NCI-H2171 (cell line): ENCODE results near the gene UBQLN4.
"Not testable (repeated sequence)": the region's sequence is repeated elsewhere in the genome, so short reads cannot be mapped to it uniquely, and the experiment has no call there.

ENCODE experiments used
- DNase-seq: peaks from one replicate; lab custom pipeline; 2025; lab: John Stamatoyannopoulos, UW

UBQLN4 gene

DNA sequence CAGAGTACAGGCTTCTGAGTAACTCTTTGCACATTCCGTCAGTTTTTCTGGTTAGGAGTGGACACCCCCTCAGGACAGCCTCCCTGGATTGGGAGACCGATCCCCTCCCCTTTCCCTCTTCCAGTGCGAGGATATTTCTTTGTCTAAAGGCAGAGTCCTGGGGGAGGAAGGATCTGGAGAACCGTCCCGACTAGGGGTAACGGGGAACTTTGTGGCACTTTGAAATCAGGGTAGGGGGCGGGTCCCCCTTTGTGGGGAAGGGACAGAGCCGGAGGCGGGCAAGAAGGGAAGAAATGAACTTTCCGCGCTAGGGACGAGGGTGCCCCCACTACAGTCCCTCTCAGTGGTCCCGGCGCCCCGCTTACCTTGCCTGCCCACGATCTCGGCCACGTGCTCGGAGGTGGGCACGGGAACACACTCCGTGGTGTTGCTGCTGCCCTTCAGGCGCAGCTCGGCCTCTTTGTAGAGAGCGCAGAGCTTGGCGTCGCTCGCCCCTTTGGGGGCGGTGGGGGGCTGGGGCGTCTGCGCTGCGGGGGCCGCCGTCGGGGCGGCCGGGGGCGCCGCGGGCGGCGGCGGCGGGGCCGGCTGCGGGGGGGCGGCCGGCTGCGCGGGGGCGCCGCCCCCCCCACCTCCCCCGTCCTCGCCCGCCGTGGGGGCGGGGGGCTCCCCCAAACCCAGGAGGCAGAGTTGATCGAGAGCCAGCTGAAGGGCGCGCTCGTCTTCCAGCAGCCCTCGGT lies 27.8 kb upstream of the UBQLN4 start:
- DNase-seq = no peak

GRCh38 chr1:156080863-156081179 lies 27.2 kb upstream of the UBQLN4 start:
- DNase-seq = no peak

DNA sequence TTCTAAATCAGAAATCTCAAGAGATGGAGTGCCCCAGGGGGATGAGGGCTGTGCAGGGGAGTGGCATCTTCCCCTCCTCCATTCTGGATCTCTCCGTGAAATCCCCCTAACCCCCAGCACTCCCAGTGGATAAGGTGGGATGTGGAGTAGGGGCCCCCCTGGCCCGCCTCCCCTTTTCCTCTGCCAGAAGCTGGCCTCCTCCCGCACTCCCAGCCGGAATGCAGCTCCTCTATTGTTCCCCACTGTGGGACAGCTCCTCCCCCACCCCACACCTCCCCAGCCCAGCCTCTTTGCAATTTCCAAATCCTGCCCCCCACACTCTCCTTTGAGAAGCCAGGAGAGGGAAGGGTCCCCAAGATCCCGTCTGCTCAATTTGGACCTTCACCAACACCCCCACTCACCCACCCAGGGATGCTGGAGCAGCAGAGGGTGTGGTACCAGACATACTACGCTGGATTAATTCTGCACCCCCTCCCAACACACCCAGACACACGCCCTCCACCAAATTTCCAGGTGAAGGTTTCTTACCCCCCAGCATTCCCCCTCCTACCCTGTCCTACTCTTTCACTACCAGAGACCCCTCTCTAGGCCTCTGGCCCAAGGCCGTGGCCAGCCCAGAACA lies 26.8 kb upstream of the UBQLN4 start:
- no peak for DNase-seq

GRCh38 chr1:156079762-156080161 lies 26.2 kb upstream of the UBQLN4 start:
- no peak for DNase-seq

- no peak for DNase-seq
Observed at GRCh38 chr1:156078728-156079127, 25.1 kb upstream of the UBQLN4 start.

DNA sequence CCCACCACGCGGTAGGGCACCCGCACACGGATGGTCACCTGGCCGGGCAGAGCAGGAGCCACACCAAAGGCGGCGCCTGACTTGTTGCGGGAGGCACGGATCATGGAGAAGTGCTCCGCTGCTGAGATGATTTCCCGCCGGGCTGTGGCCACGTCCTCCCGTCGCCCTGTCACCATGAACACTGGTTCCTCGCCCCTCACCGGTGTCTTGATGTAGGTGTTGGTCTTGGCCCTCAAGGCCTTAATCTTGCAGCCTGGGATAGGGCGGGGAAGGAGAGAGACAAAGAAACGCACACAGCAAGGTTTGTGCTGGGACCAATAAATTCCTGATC lies 23.8 kb upstream of the UBQLN4 start:
- DNase-seq = no peak

- no peak for DNase-seq
Observed at GRCh38 chr1:156076609-156077429, 23.2 kb upstream of the UBQLN4 start.

- no peak for DNase-seq
Observed at GRCh38 chr1:156075775-156076204, 22.2 kb upstream of the UBQLN4 start.

GRCh38 chr1:156075162-156075561 lies 21.6 kb upstream of the UBQLN4 start:
- no peak for DNase-seq

DNA sequence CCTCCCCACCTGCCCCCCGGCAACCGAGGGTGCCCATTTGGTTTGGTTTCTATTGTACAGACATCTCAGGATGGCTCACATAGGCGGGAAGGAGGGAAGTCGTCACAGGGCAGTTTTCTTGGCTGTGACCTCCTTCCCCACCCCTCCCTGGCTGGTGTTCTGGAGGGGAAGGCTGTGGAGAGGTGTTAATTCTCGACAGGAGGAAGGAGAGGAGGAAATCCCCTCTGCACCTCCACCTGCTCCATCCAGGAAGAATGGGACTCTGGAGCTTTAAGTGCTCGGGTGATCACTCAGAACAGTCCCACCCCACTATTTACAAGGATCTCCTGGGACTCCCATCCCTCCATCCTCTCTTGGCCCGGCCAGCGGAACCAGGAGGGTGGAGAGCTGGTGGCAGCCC lies 21.1 kb upstream of the UBQLN4 start:
- no peak for DNase-seq

- DNase-seq = peak; percentile 71
Observed at GRCh38 chr1:156073740-156074139, 20.1 kb upstream of the UBQLN4 start.

GRCh38 chr1:156073110-156073687 lies 19.6 kb upstream of the UBQLN4 start:
- DNase-seq = no peak

- DNase-seq = no peak
Observed at GRCh38 chr1:156072251-156072650, 18.7 kb upstream of the UBQLN4 start.

DNA sequence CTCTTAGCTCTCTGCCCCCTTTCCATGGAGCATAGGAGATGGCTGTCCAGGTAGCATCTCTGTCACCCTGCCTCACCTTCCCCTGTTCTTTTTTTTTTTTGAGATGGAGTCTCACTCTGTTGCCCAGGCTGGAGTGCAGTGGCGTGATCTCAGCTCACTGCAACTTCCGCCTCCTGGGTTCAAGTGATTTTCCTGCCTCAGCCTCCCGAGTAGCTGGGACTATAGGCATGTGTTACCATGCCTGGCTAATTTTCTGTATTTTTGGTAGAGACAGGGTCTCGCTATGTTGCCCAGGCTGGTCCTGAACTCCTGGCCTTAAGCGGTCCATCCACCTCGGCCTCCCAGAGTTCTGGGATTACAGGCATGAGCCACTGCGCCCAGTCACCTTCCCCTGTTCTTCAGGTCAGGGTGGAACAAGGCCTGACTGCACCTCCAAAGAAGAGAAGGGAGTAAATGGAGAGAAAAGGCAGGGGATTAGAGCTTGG lies 17.8 kb upstream of the UBQLN4 start:
- not testable (repeated sequence) for DNase-seq

- peak; percentile 81 for DNase-seq
Observed at GRCh38 chr1:156070548-156070947, 16.9 kb upstream of the UBQLN4 start.

DNA sequence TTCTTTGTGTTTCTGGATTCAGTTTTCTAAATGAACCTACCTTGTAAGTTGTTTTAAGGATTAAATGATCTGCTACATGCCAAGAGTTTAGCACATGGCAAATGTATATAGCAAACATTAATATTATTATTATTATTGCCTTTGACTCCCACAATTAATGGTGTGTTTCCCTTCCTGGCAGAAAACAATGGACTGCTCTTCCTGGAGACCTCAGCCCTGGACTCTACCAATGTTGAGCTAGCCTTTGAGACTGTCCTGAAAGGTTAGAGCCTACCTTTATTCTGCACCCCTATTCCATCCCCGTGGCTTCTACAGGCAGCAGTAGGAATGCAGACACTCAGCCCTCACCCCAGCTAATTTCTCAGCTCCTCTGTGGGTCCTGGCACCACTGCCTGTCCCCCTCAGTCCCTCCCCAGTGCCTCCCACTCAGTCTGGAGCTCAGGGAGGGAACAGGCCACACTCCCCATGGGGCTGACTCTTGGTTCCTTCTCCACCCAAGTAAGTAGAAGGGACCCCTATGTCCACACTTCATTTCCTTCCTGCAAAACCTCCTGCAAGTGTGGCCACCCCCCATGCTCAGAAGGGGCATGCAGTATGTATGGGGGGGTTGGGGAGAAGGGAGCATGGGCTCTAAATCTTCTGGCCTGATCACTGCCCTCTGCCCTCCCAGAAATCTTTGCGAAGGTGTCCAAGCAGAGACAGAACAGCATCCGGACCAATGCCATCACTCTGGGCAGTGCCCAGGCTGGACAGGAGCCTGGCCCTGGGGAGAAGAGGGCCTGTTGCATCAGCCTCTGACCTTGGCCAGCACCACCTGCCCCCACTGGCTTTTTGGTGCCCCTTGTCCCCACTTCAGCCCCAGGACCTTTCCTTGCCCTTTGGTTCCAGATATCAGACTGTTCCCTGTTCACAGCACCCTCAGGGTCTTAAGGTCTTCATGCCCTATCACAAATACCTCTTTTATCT lies 16.2 kb upstream of the UBQLN4 start:
- DNase-seq = no peak

DNA sequence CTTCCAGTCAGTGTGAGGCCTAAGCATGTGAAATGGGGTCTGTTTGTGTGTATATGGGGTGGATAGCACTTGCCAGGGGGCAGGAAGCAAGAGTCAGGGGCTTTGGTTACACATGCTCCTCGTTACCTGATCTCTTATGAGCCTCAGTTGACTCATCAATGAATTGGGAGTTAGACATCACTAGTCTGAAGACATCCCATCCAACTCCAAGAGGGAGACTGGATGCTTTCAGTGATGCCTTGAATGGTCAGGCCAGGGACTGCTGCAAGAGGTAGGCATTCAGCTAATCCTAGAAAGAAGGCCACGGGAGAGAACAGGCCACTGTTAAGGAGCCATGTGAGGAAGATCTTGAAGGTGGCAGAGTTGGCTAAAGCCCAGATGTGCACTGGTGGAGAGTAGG lies 13.7 kb upstream of the UBQLN4 start:
- no peak for DNase-seq

DNA sequence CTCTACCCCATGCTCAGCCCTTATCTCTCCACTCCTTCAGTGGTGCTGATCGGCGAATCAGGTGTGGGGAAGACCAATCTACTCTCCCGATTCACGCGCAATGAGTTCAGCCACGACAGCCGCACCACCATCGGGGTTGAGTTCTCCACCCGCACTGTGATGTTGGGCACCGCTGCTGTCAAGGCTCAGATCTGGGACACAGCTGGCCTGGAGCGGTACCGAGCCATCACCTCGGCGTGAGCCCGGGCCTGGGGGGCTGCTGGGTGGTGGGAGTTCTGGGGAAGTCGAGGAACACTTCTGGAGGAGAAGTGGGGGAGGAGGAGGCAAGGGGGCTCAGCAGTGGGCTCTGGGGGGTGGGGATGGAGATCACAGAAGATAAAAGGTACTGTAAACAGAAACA lies 12.3 kb upstream of the UBQLN4 start:
- DNase-seq = no peak

- DNase-seq = no peak
Observed at GRCh38 chr1:156065212-156065611, 11.6 kb upstream of the UBQLN4 start.

DNA sequence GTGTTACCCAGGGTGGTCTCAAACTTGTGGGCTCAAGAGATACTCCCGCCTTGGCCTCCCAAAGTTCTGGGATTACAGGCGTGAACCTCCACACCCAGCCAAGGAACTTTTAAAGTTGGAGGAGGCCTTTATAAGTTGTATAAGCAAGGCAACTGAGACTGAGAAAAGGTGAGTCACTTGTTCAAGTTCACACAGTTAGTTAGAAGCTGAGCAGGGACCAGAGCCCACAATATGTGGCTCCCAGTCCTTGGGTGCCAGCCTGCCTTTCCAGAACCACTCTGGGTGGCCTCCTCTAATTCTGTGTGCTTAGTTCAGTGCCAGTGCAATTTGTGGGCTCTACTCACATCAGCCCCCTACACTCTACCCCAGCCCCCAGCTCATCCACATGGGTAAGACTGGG lies 11.0 kb upstream of the UBQLN4 start:
- DNase-seq = no peak

DNA sequence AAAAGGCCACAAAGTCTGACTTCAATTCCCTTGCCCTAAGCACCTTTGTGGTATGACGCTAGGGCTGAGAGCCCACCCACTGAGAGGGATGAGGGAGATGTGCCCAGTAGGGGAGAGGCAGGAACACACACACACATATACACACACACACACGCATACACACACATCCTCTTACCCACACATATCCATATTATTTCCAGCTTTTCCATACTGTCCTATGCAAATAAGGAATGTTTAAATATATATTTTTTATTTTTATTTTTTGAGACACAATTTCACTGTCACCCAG lies 10.3 kb upstream of the UBQLN4 start:
- DNase-seq = no peak

DNA sequence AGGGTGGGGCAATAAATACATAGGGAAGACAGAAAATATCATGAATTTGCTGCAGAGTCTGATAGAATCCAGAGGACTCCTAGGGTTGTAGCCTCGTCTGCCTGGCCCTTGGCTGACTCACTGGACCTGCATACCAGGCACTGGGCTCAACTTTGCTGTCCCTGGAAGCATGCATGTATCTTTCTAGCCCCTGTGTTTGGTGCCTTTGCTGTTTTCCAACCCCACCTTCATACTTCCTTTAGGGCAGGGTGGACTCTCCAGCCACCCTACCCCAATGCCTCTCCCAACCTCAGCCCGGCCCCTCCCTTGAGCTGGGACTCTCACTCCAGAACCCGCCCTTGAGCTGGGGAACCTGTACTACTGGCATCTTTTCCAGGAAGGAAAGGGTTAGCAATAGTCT lies 8.6 kb upstream of the UBQLN4 start:
- no peak for DNase-seq
